ENCODE data around the gene BASP1.
"Not testable (repeated sequence)": the region's sequence is repeated elsewhere in the genome, so short reads cannot be mapped to it uniquely, and the experiment has no call there.

BASP1 gene

DNA sequence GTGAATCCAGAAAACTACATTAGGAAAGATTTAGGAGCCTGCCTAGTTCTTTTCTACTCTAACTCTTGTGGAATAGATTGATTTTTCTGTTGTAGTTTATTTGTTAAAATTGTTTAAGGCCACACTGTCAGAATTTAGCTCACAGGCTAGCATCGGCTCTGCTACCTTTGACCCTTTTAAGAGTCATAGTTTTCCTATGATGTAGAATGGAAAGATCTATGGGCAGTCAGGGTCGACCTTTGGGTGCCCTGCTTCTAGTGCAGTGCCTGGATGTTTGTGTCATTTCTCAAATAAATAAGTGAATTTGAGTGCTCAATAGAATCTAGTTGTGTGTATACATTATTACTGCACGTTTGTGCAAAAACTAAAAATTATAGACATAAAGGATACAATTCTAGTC lies 38.7 kb downstream of the BASP1 start:
- Mint-ChIP-seq H3K9me3 (peaks cover 58% of the 10 kb centered on the region), H3K27ac (no peak overlapping the region), H3K36me3 (ENCODE audit: low read depth) (peaks cover 95% of the 10 kb centered on the region), H3K4me3 (no peak overlapping the region), H3K27me3 (ENCODE audit: low read depth, poor library complexity) (no peaks in the 10 kb centered on the region), H3K4me1 (no peaks in the 10 kb centered on the region)
- TF ChIP-seq, protein P1, sequence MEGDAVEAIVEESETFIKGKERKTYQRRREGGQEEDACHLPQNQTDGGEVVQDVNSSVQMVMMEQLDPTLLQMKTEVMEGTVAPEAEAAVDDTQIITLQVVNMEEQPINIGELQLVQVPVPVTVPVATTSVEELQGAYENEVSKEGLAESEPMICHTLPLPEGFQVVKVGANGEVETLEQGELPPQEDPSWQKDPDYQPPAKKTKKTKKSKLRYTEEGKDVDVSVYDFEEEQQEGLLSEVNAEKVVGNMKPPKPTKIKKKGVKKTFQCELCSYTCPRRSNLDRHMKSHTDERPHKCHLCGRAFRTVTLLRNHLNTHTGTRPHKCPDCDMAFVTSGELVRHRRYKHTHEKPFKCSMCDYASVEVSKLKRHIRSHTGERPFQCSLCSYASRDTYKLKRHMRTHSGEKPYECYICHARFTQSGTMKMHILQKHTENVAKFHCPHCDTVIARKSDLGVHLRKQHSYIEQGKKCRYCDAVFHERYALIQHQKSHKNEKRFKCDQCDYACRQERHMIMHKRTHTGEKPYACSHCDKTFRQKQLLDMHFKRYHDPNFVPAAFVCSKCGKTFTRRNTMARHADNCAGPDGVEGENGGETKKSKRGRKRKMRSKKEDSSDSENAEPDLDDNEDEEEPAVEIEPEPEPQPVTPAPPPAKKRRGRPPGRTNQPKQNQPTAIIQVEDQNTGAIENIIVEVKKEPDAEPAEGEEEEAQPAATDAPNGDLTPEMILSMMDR (IDR thresholded peaks at IDR 0.05) = no peak
- no peak for DNase-seq

DNA sequence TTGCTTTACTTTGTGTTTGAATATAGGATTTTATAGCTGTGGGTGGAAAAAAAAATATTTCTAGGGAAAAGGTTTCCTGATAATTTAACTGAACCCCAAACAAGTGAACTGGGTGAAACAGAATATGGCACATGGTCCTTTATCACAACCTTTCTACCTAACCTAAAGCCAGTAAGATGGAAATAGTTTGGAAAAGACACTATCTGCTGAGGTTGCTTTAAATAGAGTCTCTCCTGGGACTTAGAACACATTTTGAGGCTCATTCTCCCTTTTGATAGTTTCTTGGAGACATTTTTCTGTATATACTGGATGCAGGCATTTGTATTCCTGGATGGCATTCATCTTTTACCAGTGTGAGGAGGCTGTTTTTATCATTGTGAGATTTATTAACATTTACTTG lies 39.4 kb downstream of the BASP1 start:
- Mint-ChIP-seq H3K9me3 (peaks cover 65% of the 10 kb centered on the region), H3K27ac (no peak overlapping the region), H3K4me1 (no peaks in the 10 kb centered on the region), H3K27me3 (ENCODE audit: low read depth, poor library complexity) (no peaks in the 10 kb centered on the region), H3K36me3 (ENCODE audit: low read depth) (peaks cover 95% of the 10 kb centered on the region), H3K4me3 (no peak overlapping the region)
- TF ChIP-seq, protein P1 (IDR thresholded peaks at IDR 0.05) = no peak
- DNase-seq = no peak

DNA sequence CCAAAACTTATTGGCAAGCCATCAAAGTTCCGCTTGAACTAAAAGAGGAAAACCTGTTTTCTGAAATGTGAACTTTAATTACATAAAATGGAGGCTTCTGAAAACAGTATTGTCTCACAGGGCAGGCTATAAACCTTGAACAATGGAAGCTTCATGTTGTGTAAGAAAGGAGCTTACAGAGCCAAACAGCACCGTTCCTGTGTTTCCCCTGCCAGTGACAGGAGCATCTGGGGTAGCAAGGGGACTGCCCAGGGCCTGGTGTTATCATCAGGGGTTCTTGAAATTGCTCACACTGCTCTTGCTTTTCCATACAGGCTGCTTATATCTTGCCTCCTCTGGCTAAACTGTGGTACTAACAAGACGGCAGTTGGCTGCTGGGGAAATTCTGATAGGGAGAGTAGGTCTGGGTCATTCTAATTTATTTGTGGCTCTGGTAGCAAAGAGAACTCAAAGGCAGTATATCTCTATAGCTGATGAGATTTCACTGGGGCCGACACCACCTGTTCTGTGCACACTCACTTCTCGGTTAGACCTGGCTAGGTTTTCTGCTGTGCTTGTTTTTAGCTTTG lies 40.4 kb downstream of the BASP1 start:
- Mint-ChIP-seq H3K9me3 (peaks cover 74% of the 10 kb centered on the region), H3K27me3 (ENCODE audit: low read depth, poor library complexity) (no peaks in the 10 kb centered on the region), H3K4me3 (no peak overlapping the region), H3K27ac (no peak overlapping the region), H3K36me3 (ENCODE audit: low read depth) (peaks cover 95% of the 10 kb centered on the region), H3K4me1 (no peaks in the 10 kb centered on the region)
- TF ChIP-seq, protein P1 (IDR thresholded peaks at IDR 0.05) = no peak
- DNase-seq = no peak

DNA sequence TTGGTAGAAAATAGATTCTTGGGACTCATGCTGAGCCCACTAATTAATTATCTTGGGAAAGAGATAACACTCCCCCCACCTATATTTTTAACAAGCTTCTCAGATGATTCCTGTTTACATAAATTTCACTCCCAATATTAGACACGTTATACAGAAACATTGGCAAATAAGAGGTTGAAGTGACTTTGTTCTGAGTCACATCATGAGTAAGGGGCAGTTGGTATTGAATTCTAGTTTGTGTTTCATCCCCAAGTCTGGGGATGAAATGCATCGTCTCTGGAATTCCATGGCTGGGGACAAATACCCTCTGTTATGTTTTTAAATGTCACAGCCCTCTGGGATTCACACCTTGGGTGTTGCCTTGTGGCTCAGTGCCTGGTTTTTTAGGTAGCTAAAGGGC lies 41.0 kb downstream of the BASP1 start:
- Mint-ChIP-seq H3K9me3 (peaks cover 81% of the 10 kb centered on the region), H3K27ac (no peak overlapping the region)
- TF ChIP-seq, protein P1 (IDR thresholded peaks at IDR 0.05) = no peak

DNA sequence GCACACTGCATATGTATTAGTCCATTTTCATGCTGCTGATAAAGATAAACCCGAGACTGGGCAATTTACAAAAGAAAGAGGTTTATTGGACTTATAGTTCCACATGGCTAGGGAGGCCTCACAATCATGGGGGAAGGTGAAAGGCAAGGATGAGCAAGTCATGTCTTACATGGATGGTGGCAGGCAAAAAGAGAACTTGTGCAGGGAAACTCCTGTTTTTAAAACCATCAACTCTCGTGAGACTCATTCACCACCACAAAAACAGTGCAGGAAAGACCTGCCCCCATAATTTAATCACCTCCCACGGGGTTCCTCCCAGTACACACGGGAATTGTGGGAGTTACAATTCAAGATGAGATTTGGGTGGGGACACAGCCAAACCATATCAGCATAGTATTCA lies 41.6 kb downstream of the BASP1 start:
- not testable (repeated sequence) for DNase-seq; H3K4me3 Mint-ChIP-seq; H3K27me3 Mint-ChIP-seq (ENCODE audit: low read depth, poor library complexity); H3K27ac Mint-ChIP-seq; H3K4me1 Mint-ChIP-seq
- Mint-ChIP-seq H3K9me3 (peaks cover 82% of the 10 kb centered on the region), H3K36me3 (ENCODE audit: low read depth) (peaks cover 97% of the 10 kb centered on the region)

More for the DNA sequence above, 41.0 kb downstream of the BASP1 start:
- Mint-ChIP-seq H3K4me1 (no peaks in the 10 kb centered on the region), H3K36me3 (ENCODE audit: low read depth) (peaks cover 96% of the 10 kb centered on the region), H3K4me3 (no peak overlapping the region), H3K27me3 (ENCODE audit: low read depth, poor library complexity) (no peaks in the 10 kb centered on the region)
- no peak for DNase-seq

DNA sequence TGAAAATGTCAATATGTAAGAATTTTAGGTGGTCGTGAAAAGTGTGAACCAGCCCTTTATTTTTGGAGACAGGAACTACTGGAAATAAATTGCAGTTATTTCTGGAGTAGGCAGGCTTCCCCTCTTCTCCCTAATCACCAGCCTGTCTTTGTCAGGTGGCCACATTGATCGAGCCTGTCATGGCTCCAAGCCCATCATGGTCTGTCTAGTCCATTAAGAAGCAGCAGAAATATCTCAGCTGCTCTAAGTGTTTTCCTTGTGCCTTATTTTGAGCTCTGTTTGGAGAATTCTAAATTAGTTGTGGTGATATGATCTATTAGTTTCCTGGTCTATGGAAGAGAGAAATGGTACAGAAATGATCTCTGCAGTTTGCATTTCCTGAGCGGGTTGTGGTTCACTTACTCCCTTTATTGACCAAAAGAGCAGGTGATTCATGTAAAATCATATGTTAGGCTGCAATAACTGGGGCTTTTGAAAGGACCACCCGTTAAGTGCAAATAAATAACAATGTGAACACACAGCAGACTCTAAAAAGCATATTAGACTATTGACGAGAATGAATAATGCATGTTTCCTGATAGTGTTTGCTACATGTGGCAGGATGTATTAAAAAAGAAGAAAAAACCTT lies 42.3 kb downstream of the BASP1 start:
- H3K9me3 Mint-ChIP-seq = peaks cover 76% of the 10 kb centered on the region
- no peaks in the 10 kb centered on the region for H3K4me1 Mint-ChIP-seq
- H3K27ac Mint-ChIP-seq = no peak overlapping the region
- H3K36me3 Mint-ChIP-seq (ENCODE audit: low read depth) = peaks cover 97% of the 10 kb centered on the region
- no peak for DNase-seq
- no peaks in the 10 kb centered on the region for H3K27me3 Mint-ChIP-seq (ENCODE audit: low read depth, poor library complexity)
- no peak overlapping the region for H3K4me3 Mint-ChIP-seq
- TF ChIP-seq, protein P1 (IDR thresholded peaks at IDR 0.05) = no peak

Measured in nephron progenitor cell (in vitro differentiated cells).